ENCODE data around the gene GABRG3. TPM values are rescaled to one million over a fixed set of nuclear protein-coding genes. Genes with fewer than 3 reads are reported as not detected.

GABRG3 gene
- total and polyA plus RNA-seq, 2 experiments from 2014 or later = 0.10 to 1.4 TPM

DNA sequence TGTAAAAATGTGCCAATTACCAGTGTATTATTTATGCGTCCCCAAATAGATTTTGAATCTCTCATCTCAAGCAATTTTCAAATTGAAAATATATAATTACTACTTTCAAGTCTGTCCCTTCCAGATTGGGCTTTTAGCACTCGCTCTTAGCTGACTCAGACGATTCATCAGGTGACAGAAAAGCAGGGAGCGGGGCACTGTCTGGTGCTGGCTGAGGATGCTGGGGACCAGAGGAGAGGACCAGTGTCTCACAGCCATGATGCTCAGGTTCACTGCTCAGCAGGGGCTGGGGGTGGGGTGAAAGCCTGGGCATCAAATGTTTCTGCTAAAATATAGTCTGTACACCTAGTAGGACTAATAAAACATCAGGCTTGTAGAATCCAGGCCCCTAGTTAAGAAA lies 199.9 kb downstream of the GABRG3 start:
- Histone ChIP-seq H3K4me2 (no peak overlapping the region), H3K27me3 (ENCODE audit: insufficient read depth) (peaks cover 9% of the 10 kb centered on the region; the same call in 1 of the 2 replicates), H3K27ac (ENCODE audit: low read depth) (no peak overlapping the region), H3K4me3 (no peak overlapping the region), H4K20me1 (replicated peaks; ENCODE audit: insufficient read depth) (no peaks in the 10 kb centered on the region), H2AFZ (no peak overlapping the region), H3K4me1 (ENCODE audit: insufficient read depth) (peaks cover 28% of the 10 kb centered on the region), H3K79me2 (replicated peaks; ENCODE audit: insufficient read depth) (no peaks in the 10 kb centered on the region), H3K9me2 (ENCODE audit: insufficient read depth) (peaks cover 12% of the 10 kb centered on the region), H3K36me3 (ENCODE audit: insufficient read depth) (no peaks in the 10 kb centered on the region), H3F3A (replicated peaks; ENCODE audit: low read depth) (0 out of 2 replicates have a peak, but pooled peaks cover 3% of the 10 kb centered on the region)
- Mint-ChIP-seq H3K36me3 (ENCODE audit: low read depth) (no peaks in the 10 kb centered on the region), H3K4me1 (peaks cover 27% of the 10 kb centered on the region), H3K9me3 (no peaks in the 10 kb centered on the region; the same call in 2 of the 3 replicates), H3K4me3 (no peak overlapping the region), H3K27ac (no peak overlapping the region), H3K27me3 (ENCODE audit: insufficient read depth, low read depth, poor library complexity) (peaks cover 11% of the 10 kb centered on the region)
- no peak for ATAC-seq
- no peak for DNase-seq (ENCODE audit: low spot score)
- TF ChIP-seq ZNF114 (CRISPR knock-in tag; IDR thresholded peaks at IDR 0.05) (no peak), CREB1 (CRISPR knock-in tag; IDR thresholded peaks at IDR 0.05; ENCODE audit: low read depth) (no peak), STAT1 (IDR thresholded peaks at IDR 0.05; ENCODE audit: unreplicated experiment) (no peak), POLR2AphosphoS5 (IDR thresholded peaks at IDR 0.05; ENCODE audit: low read depth) (no peak), EZH2 (IDR thresholded peaks at IDR 0.05; ENCODE audit: low read depth, unreplicated experiment) (no peak)
- TF ChIP-seq, protein P1, sequence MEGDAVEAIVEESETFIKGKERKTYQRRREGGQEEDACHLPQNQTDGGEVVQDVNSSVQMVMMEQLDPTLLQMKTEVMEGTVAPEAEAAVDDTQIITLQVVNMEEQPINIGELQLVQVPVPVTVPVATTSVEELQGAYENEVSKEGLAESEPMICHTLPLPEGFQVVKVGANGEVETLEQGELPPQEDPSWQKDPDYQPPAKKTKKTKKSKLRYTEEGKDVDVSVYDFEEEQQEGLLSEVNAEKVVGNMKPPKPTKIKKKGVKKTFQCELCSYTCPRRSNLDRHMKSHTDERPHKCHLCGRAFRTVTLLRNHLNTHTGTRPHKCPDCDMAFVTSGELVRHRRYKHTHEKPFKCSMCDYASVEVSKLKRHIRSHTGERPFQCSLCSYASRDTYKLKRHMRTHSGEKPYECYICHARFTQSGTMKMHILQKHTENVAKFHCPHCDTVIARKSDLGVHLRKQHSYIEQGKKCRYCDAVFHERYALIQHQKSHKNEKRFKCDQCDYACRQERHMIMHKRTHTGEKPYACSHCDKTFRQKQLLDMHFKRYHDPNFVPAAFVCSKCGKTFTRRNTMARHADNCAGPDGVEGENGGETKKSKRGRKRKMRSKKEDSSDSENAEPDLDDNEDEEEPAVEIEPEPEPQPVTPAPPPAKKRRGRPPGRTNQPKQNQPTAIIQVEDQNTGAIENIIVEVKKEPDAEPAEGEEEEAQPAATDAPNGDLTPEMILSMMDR (conservative IDR thresholded peaks at IDR 0.05; ENCODE audit: low read depth in 2 of 2) = no peak

GRCh38 chr15:27172821-27173220 lies 201.8 kb downstream of the GABRG3 start:
- H3K4me2 ChIP-seq = peak overlapping the region; percentile 33; the same call in 1 of the 2 replicates
- DNase-seq (ENCODE audit: low spot score) = no peak

More at GRCh38 chr15:27172821-27173220, 201.8 kb downstream of the GABRG3 start:
- Histone ChIP-seq H3K27ac (ENCODE audit: low read depth) (no peak overlapping the region), H3K36me3 (ENCODE audit: insufficient read depth) (peaks cover 9% of the 10 kb centered on the region; the same call in 1 of the 2 replicates), H3K79me2 (replicated peaks; ENCODE audit: insufficient read depth) (no peaks in the 10 kb centered on the region), H3F3A (replicated peaks; ENCODE audit: low read depth) (peaks cover 10% of the 10 kb centered on the region; the same call in 1 of the 2 replicates), H3K4me1 (ENCODE audit: insufficient read depth) (peaks cover 31% of the 10 kb centered on the region), H3K9me2 (ENCODE audit: insufficient read depth) (peaks cover 17% of the 10 kb centered on the region), H3K4me3 (no peak overlapping the region), H3K27me3 (ENCODE audit: insufficient read depth) (peaks cover 9% of the 10 kb centered on the region; the same call in 1 of the 2 replicates), H4K20me1 (replicated peaks; ENCODE audit: insufficient read depth) (no peaks in the 10 kb centered on the region), H2AFZ (no peak overlapping the region)
- Mint-ChIP-seq H3K27me3 (ENCODE audit: insufficient read depth, low read depth, poor library complexity) (peaks cover 15% of the 10 kb centered on the region), H3K4me1 (peaks cover 24% of the 10 kb centered on the region), H3K9me3 (peaks cover 17% of the 10 kb centered on the region), H3K36me3 (ENCODE audit: low read depth) (peaks cover 18% of the 10 kb centered on the region; the same call in 2 of the 3 replicates), H3K4me3 (no peak overlapping the region), H3K27ac (no peak overlapping the region)
- ATAC-seq = no peak
- no peak for TF ChIP-seq STAT1 (IDR thresholded peaks at IDR 0.05; ENCODE audit: unreplicated experiment)
- no peak for TF ChIP-seq POLR2AphosphoS5 (IDR thresholded peaks at IDR 0.05; ENCODE audit: low read depth)
- TF ChIP-seq ZNF114 (CRISPR knock-in tag; IDR thresholded peaks at IDR 0.05) = no peak
- no peak for TF ChIP-seq CREB1 (CRISPR knock-in tag; IDR thresholded peaks at IDR 0.05; ENCODE audit: low read depth)
- TF ChIP-seq EZH2phosphoT487 (IDR thresholded peaks at IDR 0.05; ENCODE audit: unreplicated experiment) = no peak
- TF ChIP-seq, protein P1 (conservative IDR thresholded peaks at IDR 0.05; ENCODE audit: low read depth in 2 of 2) = no peak
- no peak for TF ChIP-seq NANOG (IDR thresholded peaks at IDR 0.05; ENCODE audit: borderline replicate concordance)
- TF ChIP-seq, protein P2, sequence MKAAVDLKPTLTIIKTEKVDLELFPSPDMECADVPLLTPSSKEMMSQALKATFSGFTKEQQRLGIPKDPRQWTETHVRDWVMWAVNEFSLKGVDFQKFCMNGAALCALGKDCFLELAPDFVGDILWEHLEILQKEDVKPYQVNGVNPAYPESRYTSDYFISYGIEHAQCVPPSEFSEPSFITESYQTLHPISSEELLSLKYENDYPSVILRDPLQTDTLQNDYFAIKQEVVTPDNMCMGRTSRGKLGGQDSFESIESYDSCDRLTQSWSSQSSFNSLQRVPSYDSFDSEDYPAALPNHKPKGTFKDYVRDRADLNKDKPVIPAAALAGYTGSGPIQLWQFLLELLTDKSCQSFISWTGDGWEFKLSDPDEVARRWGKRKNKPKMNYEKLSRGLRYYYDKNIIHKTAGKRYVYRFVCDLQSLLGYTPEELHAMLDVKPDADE (IDR thresholded peaks at IDR 0.05) = no peak

Data from GM23338 (cell line).